NB4 (cell line): ENCODE results near the gene MINDY2.

Source experiments
- CTCF ChIP-seq: IDR thresholded peaks from one replicate; pipeline ENCODE4 v1.5.1; 2012; ENCODE audit warnings: low read depth, low read length
- MAX ChIP-seq: IDR thresholded peaks from 2 replicates; pipeline ENCODE4 v1.6.1; 2011; ENCODE audit warnings: low read depth, low read length
- MYC ChIP-seq: IDR thresholded peaks from 2 replicates; pipeline ENCODE4 v1.6.1; 2011; ENCODE audit warnings: low read depth, low read length
- POLR2A ChIP-seq: IDR thresholded peaks from 2 replicates; pipeline ENCODE4 v1.6.1; 2011; ENCODE audit warnings: mild to moderate bottlenecking; ENCODE audit not compliant: insufficient read length; ENCODE audit errors: extremely low read depth

DNA sequence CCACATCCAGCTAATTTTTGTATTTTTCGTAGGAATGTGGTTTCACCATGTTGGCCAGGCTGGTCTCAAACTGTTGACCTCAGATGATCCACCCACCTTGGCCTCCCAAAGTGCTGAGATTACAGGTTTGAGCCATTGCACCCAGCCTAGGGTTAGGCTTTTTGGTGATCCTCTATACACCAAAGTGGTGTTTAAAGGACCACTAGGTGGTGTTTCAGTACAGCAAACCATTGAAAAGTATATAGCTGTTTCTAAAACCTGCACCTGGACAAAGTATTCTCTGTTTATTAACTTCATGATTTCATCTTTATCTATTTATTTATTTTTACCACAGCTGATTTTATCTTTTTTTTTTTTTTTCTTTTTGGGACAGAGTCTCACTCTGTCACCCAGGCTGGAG lies 68.4 kb downstream of the MINDY2 start:
- peak; percentile 11 for TF ChIP-seq CTCF
- TF ChIP-seq MAX = no peak
- TF ChIP-seq MYC = no peak
- no peak for TF ChIP-seq POLR2A
